PFSK-1 (cell line): ENCODE measurements around the gene TRAPPC12.

Experiments used
- POLR2AphosphoS5 ChIP-seq: IDR thresholded peaks from 2 replicates; pipeline ENCODE4 v1.6.1; 2012; ENCODE audit warnings: low read depth, mild to moderate bottlenecking, control low read depth, low read length, moderate library complexity
- SIN3A ChIP-seq: IDR thresholded peaks from 2 replicates; pipeline ENCODE4 v1.6.1; 2012; ENCODE audit warnings: mild to moderate bottlenecking, low read length, moderate library complexity, borderline replicate concordance; ENCODE audit not compliant: insufficient read depth
- TAF1 ChIP-seq: IDR thresholded peaks from 2 replicates; pipeline ENCODE4 v1.6.1; 2012; ENCODE audit warnings: low read length, control low read depth, borderline replicate concordance; ENCODE audit not compliant: insufficient read depth
- TF ChIP-seq, protein P1 (sequence below), 2 experiments: IDR thresholded peaks; 2 replicates each; pipeline versions ENCODE4 v1.6.1 to v1.8.0; 2011 to 2012; ENCODE audit warnings: low read depth in 2 of 2, low read length in 2 of 2, control low read depth in 1 of 2, inconsistent platforms in 1 of 2, mild to moderate bottlenecking in 1 of 2, moderate library complexity in 1 of 2; ENCODE audit not compliant: insufficient read depth in 1 of 2

GRCh38 chr2:3472966-3473365 is 93.5 kb downstream of the TRAPPC12 start:
- TF ChIP-seq TAF1 (no peak), POLR2AphosphoS5 (no peak), SIN3A (no peak)
- TF ChIP-seq, protein P1, sequence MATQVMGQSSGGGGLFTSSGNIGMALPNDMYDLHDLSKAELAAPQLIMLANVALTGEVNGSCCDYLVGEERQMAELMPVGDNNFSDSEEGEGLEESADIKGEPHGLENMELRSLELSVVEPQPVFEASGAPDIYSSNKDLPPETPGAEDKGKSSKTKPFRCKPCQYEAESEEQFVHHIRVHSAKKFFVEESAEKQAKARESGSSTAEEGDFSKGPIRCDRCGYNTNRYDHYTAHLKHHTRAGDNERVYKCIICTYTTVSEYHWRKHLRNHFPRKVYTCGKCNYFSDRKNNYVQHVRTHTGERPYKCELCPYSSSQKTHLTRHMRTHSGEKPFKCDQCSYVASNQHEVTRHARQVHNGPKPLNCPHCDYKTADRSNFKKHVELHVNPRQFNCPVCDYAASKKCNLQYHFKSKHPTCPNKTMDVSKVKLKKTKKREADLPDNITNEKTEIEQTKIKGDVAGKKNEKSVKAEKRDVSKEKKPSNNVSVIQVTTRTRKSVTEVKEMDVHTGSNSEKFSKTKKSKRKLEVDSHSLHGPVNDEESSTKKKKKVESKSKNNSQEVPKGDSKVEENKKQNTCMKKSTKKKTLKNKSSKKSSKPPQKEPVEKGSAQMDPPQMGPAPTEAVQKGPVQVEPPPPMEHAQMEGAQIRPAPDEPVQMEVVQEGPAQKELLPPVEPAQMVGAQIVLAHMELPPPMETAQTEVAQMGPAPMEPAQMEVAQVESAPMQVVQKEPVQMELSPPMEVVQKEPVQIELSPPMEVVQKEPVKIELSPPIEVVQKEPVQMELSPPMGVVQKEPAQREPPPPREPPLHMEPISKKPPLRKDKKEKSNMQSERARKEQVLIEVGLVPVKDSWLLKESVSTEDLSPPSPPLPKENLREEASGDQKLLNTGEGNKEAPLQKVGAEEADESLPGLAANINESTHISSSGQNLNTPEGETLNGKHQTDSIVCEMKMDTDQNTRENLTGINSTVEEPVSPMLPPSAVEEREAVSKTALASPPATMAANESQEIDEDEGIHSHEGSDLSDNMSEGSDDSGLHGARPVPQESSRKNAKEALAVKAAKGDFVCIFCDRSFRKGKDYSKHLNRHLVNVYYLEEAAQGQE (IDR thresholded peaks at IDR 0.05; ENCODE audit: insufficient read depth in 1 of 2, low read depth in 2 of 2, low read length in 2 of 2) = no peak
